Glomerular endothelial cell (primary cell): Measurements from ENCODE around the gene C1S. TPM values are rescaled to one million over a fixed set of nuclear protein-coding genes. Genes with fewer than 3 reads are reported as not detected.
"Not testable (repeated sequence)": the region's sequence is repeated elsewhere in the genome, so short reads cannot be mapped to it uniquely, and the experiment has no call there.

Source experiments
- DNase-seq: peaks from one replicate; pipeline ENCODE4 v3.0.0-alpha.2; 2011; ENCODE audit warnings: low read depth, low spot score; ENCODE audit errors: extremely low read depth
- total RNA-seq: library from RNA; depleted of rRNA; stranded (reverse); fragments of >200 nt; gene quantifications from 2 replicates; pipeline ENCODE4 v1.2.3, GENCODE V29; 2015

The C1S gene
- total RNA-seq, 1 donor from 2014 or later = 0.64 TPM

DNA sequence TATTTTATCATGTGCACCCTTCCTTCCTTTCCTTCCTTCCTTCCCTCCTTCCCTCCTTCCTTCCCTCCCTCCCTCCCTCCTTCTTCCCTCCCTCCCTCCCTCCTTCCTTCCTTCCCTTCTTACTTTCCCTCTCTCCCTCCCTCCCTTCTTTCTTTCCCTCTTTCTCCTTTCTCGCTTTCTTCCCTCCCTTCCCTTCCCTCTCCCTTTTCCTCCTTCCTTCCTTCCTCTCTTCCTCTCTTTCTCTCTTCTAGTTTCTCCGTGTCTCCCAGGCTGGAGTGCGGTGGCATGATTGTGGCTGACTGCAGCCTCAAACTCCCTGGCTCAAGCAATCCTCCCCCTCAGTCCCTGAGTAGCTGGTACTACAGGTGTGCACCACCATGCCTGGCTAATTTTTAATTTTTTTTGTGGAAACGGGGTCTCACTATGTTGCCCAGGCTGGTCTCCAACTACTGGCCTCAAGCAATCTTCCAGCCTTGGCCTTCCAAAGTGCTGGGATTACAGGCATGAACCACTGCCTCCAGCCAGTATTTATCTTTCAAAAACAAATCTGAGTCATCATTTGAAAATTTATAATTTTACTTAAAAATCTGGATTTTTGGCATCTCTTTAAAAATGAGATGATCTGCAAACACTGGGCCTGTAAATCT is 40.7 kb downstream of the C1S start:
- no peak for DNase-seq

DNA sequence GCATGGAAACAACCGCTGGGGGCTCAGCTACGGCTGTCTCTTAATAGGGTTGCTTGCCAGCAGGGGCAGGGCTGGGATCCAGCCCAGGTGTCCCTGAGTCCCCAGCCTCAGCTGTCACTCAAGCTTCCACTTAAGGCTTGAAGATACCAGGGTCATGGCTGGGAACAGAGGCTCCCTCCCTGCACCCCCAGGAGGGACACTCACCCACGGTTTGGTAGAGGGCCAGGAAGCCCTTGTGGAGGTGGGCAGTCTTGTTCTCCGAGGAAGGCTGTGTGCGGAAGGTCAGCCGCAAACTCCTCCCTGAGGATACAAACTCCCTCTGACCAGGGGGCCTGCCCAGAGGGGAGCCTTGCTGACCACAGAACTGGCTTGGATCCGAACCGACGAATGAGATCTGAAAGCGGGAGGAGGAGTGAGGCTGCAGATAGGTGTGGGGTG is 41.2 kb downstream of the C1S start:
- no peak for DNase-seq

DNA sequence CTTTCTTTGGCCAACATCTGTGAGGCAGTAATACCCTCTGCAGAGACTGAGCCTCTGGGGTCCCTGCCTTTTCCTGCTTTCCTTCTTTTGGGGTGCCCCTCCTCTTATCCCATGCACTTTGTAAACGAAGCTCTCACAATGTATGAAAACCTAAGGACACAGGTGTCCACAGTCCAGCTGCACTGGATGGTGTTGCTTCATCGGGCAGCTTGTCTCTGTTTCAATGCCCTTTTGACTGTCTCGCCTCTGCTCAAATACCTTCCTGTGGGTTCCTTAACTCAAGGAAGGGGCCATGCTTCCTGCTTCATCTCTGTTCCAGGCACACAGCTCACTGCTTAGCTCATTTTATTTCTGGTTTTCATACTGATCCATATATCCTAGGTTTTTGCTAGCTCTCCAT is 42.1 kb downstream of the C1S start:
- no peak for DNase-seq

DNA sequence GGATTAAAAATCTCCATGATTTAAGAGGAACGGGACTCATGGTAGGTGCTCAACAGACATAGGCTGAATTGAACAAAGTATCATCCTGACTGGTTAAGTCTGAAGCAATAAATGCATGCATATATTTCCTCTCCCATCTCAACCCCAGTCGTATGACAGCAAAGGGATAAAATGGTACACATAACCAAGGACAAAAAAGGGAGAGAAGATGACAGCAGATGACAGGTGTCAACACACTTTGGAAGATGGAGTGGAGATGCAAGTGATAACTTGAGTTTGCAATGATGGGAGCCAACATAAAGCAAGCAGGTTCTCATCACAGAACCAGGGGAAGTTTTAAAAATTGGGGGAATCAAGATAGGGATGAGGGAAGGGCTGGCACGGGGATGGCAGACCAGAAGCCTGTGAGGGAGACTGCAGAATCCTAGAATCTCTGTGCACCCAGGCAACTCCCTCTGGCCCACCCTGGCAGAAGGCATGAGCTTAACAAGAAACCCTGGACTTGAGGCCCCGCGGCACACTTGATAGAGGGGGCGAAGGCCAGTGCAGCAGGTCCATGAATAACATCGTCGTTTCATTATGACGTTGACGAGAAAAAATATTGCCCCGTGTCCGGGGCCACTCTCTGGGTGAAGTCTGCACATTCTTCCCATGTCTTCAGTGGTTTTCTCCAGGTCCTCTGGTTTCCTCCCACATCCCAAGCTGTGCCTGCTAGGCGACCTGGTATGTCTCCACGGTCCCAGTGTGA is 43.5 kb downstream of the C1S start:
- DNase-seq = no peak

DNA sequence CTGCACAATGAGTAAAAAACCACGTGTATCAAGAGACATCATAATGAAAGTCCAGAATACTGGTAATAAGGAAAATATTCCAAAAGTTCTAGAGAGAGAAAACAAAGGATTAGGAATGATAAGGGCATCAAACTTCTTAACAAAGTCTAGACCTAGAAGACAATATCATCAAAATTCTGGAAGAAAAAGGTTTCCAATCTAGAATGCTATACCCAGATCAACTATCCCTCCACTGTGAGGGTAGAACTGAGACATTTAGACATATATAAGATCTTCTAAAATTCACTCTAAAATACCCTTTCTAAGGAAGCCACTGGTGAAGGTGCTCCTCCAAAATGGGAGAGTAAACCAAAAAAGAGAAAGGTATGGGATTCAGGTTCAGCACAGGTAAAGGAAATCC is 45.6 kb downstream of the C1S start:
- DNase-seq = no peak

DNA sequence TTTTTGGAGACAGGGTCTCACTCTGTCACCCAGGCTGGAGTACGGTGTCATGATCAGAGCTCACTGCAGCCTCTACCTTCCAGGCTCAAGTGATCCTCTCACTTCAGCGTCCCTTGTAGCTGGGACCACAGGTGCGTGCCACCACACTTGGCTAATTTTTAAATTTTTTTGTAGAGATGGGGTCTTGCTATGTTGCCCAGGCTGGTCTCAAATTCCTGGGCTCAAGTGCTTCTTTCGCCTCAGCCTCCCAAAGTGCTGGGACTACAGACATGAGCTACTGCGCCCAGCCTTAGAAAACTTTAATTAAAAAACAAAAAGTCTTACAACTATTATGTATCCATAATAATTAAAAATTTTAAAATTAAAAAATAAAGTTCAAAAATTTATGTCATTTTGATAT is 46.7 kb downstream of the C1S start:
- DNase-seq = not testable (repeated sequence)

DNA sequence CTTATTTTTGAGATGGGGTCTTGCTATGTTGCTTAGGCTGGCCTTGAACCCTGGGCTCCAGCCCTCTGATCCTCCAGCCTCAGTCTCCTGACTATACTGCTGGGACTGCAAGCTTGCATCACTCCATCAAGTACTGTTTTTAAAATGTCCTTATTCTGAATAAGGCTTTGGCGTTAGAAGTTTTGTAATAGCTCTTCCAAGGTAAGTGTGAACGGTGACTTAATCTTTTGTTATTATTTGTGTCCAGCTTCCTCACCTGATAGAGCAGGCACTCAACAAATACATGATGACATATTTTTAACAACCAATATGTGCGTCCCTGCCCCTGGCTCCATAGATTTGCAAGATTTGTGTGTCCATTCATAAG is 47.1 kb downstream of the C1S start:
- DNase-seq = no peak

DNA sequence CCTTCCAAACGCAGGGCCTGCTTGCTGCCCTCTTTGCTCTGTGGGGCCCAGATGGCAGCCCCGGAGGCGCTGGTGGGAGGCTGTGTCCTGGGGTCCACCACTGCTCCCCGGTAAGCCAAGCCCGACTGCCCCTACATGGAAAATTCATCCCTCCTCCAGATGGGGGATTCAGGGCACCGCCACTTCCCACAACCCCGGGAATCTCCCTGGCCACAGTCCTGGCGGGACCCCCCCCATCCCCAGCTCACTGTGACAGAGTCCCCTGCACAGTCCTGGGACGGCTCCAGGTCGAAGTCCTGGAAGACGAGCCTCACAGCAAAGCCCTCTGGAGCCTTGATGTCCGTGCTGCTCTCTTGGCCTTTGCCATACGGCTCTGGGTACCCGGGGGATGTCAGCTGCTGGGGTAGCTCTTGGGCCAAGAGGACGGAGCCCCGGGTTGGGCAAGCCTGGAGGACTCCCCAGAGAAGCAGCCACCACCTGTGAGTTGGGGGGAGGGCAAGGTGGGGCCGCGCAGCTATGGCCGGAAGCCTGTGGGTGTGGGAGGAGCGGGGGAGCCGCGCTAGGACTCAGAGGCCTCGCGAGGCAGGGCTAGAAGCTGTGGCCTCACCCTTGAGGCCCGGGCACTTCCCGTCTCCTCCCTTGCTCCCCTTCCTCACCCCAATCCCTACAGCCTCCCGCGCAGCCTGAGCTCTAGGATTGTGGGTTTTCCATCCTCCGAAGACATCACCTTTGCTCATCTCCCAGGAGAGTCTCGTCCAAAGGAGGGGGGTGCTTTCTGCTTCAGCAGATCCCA is 47.7 kb downstream of the C1S start:
- DNase-seq = no peak

DNA sequence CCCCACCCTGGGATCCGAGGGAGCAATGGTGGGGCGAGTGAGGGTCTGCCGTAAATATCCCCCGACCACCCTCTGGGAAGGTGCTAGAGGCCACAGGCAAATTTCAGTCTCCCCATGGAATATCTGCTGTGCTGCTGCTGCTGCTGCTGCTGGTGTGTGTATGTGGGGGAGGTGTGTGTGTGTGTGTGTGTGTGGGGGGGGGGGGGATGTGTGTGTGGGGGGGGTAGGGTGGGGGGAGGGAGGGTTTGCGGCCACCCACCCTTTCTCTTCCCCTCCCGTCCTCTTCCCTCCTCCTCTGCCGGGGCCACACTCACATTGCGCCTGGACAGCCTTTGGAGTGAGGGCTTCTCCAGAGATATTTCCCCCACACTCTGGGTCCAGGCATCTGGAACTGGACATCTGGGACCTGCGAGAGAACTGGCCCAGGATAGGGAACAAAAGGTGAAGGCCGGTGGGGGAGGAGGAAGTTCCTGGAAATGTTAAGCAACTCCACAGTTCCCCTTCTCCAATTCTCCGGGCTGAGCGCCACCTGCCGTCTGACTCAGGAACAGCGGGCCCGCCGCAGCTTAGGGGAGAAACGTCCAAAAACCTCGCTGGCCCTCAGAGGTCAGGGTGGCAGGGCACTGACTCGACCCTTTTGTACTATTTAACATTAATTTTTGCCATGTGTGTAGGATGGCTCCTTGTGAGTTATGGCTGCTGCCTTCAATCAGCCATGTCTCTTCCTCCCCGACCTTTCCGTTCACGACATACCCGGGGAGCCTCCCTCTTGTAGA is 48.5 kb downstream of the C1S start, which contains the start of gene C1RL:
C1RL (minus strand) TSS at position 419 of the 776 bp plus-strand sequence; CDS start at position 385, 34 bp downstream.
- DNase-seq = peak; percentile 23

DNA sequence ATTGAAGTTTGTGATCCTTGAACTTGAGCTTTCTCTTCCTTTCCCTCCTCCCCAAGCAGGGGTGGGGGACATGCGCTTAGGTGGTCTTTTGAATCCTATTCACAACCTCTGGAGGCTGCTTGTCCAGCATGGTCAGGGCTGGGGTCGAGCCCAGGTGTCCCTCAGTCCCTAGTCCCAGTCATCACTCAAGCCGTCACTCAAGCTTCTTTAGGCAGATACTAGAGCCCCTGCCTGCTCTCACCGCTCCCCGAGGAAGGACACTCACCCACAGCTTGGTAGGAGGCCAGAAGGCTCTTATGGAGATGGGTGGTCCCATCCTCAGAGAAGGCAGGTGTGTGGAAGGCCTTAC is 49.0 kb downstream of the C1S start:
- no peak for DNase-seq

DNA sequence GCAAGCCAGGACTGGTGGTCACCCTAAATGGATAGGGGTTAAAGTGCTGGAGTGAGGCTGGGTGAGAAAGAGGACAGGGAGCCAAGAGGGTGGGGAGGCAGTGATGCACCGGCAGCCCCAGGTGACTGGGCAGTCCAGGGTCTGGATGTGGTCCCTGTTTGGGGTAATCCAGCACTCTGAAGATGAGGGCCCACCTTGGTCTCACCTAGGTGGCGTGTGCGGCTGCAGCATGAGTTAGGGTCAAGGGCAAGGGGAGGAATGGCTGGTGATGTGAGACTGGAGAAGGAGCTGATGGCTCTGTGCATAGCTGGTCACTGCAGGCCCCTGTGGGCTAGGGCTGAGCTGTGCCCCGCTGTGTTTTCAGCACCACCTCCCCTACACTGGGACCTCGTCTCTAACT is 50.1 kb downstream of the C1S start:
- no peak for DNase-seq

DNA sequence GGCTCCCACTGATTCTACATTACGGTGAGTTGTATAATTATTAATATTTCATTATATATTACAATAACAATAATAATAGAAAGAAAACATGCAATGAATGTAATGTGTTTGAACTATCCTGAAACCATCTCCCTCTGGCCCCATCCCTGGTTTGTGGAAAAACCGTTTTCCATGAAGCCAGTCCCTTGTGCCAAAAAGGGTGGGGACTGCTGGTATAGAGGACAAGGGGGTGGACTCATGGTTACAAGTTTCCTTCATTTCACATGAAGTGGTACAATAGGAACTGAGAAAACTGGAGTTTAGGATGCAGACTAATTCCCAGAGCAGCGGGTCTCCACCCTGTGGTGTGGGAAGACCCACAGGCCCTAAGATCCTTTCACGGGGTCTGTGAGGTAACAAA is 51.5 kb downstream of the C1S start:
- no peak for DNase-seq

DNA sequence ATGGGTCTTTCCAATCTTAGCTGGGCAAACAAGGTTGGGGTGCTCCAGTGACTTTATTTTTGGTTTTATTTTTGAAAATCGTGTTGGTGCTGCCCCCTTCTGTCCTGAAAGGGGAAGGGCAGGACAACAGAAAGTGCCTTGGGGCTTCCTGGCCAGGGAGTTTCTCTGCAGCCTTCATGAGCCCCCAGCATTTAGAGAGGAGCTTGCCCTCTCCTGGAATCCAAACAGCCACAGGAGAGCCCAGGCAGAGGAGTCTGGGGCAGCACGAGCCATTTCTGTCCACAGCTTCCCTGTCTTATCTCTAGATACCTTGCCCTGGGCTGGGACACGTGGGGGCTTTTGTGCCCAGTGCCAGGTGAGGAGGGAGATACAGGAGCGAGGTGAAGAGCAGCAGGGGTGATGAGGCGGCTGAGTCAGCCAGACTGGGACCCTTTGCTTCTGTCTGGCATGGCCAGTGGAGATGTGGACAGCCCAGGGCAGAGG is 52.9 kb downstream of the C1S start:
- DNase-seq = no peak

DNA sequence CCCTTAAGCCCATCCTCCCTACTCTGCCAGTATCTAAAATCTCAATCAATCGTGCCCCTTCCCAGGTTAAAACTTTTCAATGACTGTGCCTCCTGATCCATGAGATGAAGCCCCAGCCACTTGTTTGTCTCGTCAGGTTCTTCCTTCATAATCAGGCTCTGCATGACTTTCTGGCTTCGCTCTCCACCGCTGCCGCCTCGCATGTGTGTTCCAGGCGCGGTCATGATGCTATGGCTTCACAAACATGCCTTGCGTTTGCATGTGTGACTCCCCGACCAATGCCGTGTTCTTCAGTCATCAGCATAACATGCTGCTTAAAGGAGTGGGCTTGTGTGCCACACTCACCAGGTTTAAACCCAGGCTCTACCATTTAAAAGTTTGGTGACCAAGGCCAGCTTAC is 53.5 kb downstream of the C1S start:
- no peak for DNase-seq

DNA sequence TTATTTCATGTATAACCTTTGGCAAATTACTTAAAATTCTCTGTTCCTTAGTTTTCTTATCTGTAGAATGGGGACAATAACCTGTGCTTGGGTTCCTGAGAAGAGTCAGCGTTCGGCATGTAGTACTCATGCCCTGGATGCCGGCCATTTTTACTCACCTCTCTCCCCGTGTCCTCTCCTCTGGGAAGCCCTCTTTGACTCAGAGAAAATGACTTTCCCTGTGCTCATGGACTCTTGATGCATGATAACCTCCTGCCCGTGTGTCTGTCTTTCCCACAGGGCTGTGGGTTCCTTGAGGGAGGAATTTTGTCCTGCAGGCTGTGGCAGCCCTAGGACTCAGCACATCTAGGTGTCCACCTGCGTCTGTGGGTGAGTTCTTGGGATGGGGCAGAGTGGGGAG is 54.3 kb downstream of the C1S start:
- no peak for DNase-seq

DNA sequence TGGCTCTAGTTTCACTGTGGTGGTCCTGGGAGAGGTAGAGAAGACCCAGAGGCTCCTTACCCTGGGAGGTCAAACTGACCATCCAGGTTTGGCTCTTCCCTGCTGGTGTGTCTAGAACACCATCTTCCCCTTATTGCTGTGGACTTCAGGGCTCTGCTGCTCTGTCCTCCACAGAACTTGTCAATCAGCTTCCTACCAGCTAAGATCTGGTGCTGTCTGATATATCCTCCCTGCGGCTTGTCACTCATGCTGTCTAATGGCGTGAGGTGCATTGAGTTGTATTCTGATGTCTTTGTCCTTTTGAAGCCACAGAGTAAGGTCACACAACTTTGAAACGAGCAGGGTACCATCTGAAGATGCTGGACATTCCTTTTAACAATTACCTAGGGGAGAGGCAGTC is 55.7 kb downstream of the C1S start:
- DNase-seq = no peak

DNA sequence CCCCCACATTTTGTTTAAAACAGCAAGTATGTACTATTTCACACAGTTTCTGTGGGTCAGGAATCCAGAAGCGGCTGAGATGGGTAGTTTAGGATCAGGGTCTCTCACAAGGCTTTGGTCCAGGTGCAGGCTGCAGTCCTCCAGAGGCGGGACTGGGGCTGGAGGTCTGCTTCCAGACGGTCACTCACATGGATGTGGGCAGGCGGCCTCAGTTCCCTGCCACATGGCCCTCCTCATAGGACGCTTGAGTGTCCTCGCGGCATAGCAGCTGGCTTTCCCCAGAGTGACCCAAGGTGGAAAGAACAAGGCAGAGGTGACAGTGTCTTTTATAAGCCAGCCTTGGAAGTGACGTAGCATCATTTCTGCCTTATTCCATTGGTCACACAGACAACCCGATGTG is 56.4 kb downstream of the C1S start:
- DNase-seq = no peak

DNA sequence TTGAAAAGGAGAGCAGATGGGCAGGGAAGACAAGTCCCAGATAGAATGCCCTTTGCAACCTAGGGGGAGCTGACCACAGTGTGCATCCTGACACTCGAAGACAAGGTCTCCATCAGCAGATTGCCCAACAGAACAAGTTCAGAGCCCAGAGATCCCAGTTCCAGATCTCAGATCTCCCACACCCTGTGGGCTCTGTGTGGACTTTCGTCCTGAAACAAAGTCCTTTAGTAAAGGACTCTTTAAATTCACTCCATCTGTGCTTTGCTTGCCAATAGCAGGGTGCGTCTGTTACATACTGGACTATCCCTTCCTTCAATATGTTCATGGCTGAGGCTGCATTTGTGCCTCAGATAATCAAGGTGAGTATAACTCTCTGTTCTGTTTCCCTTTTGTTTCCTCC is 57.2 kb downstream of the C1S start:
- DNase-seq = no peak

DNA sequence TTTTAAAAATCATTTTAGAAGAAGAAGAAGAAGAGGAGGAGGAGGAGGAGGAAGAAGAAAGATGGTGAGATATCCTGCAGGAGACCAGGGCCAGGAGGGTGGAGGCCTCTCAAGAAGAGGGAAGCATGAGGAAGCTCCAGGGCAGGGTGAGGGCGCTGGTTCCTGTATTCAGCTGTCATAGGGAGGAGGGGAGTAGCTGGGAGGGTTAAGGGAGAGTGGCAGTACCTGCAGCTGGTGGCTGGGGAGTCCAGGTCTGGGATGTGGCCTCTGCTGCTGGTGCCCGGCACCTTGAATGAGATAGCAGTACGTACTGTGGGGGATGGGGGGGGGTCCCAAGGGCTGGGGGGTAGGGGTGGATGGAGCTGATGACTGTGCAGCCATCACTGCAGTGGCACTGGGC is 58.4 kb downstream of the C1S start:
- DNase-seq = no peak

DNA sequence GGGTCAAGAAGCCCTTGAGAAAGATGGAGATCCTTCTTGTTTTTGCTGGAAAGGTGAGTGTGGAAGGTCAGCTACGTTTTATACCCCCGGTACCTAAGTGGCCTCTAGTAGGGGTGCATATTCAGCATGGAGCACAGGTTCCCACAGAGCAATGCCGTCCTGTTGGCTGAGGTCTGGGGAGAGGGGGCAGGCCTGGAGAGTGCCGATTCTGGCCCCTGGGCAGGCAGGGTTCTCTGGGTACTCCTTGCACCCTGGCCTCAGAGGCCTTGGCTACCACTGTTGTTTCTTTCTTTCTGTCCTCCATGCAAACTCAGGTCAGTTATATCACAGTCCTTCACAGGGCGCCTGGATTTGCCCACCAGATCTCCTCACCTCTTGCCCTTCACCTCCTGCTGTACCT is 59.6 kb downstream of the C1S start:
- DNase-seq = no peak
